Measurements from ENCODE around the gene RNF144A. TPM values are rescaled to one million over a fixed set of nuclear protein-coding genes. Genes with fewer than 3 reads are reported as not detected.

Gene RNF144A
- polyA plus RNA-seq, 1 experiment = 0.24 TPM

DNA sequence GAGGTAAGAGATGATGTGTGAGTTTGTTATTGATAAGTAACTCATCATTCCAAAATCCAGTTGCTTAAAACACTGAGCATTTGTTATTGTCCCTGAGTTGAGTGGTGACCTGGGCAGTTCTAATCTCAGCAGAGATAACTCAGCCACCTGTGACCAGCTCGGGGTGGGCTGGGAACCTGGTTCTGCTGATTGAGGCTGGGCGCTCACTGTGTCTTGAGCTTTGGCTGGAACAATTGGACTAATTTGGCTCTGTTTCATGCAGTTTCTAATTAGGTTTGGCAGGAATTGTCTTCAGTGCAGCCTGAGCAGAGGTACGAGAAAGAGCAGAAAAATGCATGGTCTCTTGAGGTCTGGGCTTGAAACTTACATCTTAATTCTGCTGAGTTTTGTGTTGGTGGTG is 144.7 kb downstream of the RNF144A start:
- no peaks in the 10 kb centered on the region for H3K27me3 ChIP-seq (ENCODE audit: control insufficient read depth, insufficient read depth, low read length)
- no peak for DNase-seq (ENCODE audit: low read depth, low spot score)
- H3K27ac ChIP-seq (ENCODE audit: low read depth, low read length) = no peak overlapping the region
- H3K4me3 ChIP-seq (ENCODE audit: low read depth, low read length) = no peak overlapping the region
- POLR2A ChIA-PET = no interaction called here
- CTCF ChIA-PET = no interaction called here
- no peaks in the 10 kb centered on the region for H3K9me3 ChIP-seq (ENCODE audit: control insufficient read depth, insufficient read depth, low read length)
- TF ChIP-seq, protein P1, sequence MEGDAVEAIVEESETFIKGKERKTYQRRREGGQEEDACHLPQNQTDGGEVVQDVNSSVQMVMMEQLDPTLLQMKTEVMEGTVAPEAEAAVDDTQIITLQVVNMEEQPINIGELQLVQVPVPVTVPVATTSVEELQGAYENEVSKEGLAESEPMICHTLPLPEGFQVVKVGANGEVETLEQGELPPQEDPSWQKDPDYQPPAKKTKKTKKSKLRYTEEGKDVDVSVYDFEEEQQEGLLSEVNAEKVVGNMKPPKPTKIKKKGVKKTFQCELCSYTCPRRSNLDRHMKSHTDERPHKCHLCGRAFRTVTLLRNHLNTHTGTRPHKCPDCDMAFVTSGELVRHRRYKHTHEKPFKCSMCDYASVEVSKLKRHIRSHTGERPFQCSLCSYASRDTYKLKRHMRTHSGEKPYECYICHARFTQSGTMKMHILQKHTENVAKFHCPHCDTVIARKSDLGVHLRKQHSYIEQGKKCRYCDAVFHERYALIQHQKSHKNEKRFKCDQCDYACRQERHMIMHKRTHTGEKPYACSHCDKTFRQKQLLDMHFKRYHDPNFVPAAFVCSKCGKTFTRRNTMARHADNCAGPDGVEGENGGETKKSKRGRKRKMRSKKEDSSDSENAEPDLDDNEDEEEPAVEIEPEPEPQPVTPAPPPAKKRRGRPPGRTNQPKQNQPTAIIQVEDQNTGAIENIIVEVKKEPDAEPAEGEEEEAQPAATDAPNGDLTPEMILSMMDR (IDR thresholded peaks at IDR 0.05; ENCODE audit: low read depth, low read length) = no peak

DNA sequence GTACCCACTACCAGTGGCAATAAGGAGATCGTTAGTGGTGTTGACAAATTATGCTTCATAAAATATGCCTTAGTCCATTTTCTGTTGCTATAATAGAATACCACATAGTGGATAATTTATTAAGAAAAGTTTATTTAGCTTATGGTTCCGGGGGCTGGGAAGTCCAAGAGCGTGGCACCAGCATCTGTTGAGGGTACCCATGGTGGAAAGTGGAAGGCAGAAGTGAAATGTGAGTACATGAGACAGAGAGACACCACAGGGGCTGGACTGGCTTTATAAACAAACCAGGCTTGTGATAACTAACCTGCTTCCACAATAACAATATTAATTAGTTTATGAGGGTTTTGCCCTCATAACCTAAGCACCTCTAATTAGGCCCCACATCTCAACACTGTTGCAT is 146.6 kb downstream of the RNF144A start:
- DNase-seq (ENCODE audit: low read depth, low spot score) = no peak
- no peak overlapping the region for H3K27ac ChIP-seq (ENCODE audit: low read depth, low read length)
- H3K9me3 ChIP-seq (ENCODE audit: control insufficient read depth, insufficient read depth, low read length) = no peaks in the 10 kb centered on the region
- no peaks in the 10 kb centered on the region for H3K27me3 ChIP-seq (ENCODE audit: control insufficient read depth, insufficient read depth, low read length)
- ChIA-PET CTCF (interaction anchor here (0.7 kb wide), 1 partner anchor 140 kb away, joined by 3 read pairs; no protein-coding TSS in a partner anchor), POLR2A (no interaction called here)
- no peak overlapping the region for H3K4me3 ChIP-seq (ENCODE audit: low read depth, low read length)
- TF ChIP-seq, protein P1 (IDR thresholded peaks at IDR 0.05; ENCODE audit: low read depth, low read length) = no peak

DNA sequence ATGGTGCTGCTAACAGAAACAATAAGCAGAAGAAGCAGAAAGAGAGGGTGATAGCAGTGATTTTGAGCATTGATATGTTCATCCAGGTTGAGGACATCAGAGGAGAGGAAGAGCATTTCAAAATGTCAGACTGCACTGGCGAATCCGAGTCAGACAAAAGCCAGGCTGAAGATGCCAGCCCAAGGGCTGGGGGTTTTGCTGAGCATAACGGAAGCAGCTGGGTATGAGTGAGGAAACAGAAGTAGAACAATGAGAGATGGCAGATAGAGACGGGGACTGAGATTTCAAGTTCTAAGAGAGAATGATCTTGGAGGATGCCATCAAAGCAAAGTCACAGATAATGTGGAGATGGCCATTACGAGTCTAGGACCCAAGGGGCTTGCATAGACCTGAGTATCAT is 151.2 kb downstream of the RNF144A start:
- Histone ChIP-seq H3K27ac (ENCODE audit: low read depth, low read length) (no peak overlapping the region), H3K9me3 (ENCODE audit: control insufficient read depth, insufficient read depth, low read length) (no peaks in the 10 kb centered on the region), H3K27me3 (ENCODE audit: control insufficient read depth, insufficient read depth, low read length) (no peaks in the 10 kb centered on the region), H3K4me3 (ENCODE audit: low read depth, low read length) (no peak overlapping the region)
- TF ChIP-seq, protein P1 (IDR thresholded peaks at IDR 0.05; ENCODE audit: low read depth, low read length) = no peak
- no peak for DNase-seq (ENCODE audit: low read depth, low spot score)
- CTCF ChIA-PET = interaction anchor here (0.6 to 1.2 kb wide), 2 partner anchors 24 to 129 kb away, joined by 4 to 13 read pairs; no protein-coding TSS in a partner anchor
- POLR2A ChIA-PET = no interaction called here

DNA sequence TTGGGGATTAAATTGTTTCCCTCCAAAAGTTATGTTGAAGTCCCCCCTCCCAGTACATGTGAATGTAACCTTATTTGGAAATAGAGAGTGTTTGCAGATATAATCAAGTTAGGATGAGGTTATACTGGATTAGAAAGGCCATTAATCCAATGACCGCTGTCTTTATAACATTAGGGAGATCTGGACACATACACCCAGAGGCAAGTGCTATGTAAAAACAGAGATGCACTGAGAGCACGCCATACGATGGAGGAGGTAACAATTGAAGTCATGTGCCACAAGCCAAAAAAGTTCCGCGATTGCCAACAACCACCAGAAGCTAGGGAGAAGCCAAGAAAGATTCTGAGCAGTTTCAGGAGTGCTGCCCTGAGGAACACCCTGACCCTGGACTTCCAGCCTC is 153.3 kb downstream of the RNF144A start:
- ChIA-PET POLR2A (no interaction called here), CTCF (no interaction called here)
- no peak overlapping the region for H3K4me3 ChIP-seq (ENCODE audit: low read depth, low read length)
- TF ChIP-seq, protein P1 (IDR thresholded peaks at IDR 0.05; ENCODE audit: low read depth, low read length) = no peak
- no peaks in the 10 kb centered on the region for H3K27me3 ChIP-seq (ENCODE audit: control insufficient read depth, insufficient read depth, low read length)
- H3K9me3 ChIP-seq (ENCODE audit: control insufficient read depth, insufficient read depth, low read length) = no peaks in the 10 kb centered on the region
- DNase-seq (ENCODE audit: low read depth, low spot score) = no peak
- no peak overlapping the region for H3K27ac ChIP-seq (ENCODE audit: low read depth, low read length)

DNA sequence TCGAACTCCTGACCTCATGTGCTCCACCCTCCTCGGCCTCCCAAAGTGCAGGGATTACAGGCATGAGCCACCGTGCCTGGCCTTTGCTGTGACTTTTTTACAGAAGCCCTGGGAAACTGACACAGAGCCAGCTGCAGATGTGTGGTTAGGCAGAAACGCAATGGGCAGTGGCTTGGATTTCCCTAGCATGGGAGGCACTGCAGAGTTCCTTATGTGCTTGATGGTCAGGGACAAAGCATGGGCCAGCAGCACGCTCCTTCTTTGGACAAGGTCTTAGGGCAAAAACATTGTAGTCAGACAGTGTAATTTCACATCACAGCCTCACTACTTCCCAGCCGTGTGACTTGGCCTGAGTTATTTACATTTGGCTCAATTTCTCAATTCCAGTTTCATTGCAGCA is 153.9 kb downstream of the RNF144A start:
- POLR2A ChIA-PET = no interaction called here
- Histone ChIP-seq H3K9me3 (ENCODE audit: control insufficient read depth, insufficient read depth, low read length) (no peaks in the 10 kb centered on the region), H3K27ac (ENCODE audit: low read depth, low read length) (no peak overlapping the region), H3K27me3 (ENCODE audit: control insufficient read depth, insufficient read depth, low read length) (no peaks in the 10 kb centered on the region), H3K4me3 (ENCODE audit: low read depth, low read length) (no peak overlapping the region)
- CTCF ChIA-PET = no interaction called here
- TF ChIP-seq, protein P1 (IDR thresholded peaks at IDR 0.05; ENCODE audit: low read depth, low read length) = no peak
- DNase-seq (ENCODE audit: low read depth, low spot score) = no peak
